ENCODE results near the gene HOMER3. TPM values are rescaled to one million over a fixed set of nuclear protein-coding genes. Genes with fewer than 3 reads are reported as not detected.

The HOMER3 gene
- total RNA-seq, 1 donor from 2014 or later = 222 TPM

- no peak overlapping the region for H3K27ac Mint-ChIP-seq (ENCODE audit: unreplicated experiment)
- DNase-seq (ENCODE audit: low spot score) = no peak
- no peak overlapping the region for H3K4me3 Mint-ChIP-seq (ENCODE audit: unreplicated experiment)
- H3K27me3 Mint-ChIP-seq (ENCODE audit: unreplicated experiment) = no peaks in the 10 kb centered on the region
- peaks cover 17% of the 10 kb centered on the region for H3K36me3 Mint-ChIP-seq (ENCODE audit: low read depth, unreplicated experiment)
- no peak for TF ChIP-seq CTCF (IDR thresholded peaks at IDR 0.05; ENCODE audit: unreplicated experiment)
- no peaks in the 10 kb centered on the region for H3K9me3 Mint-ChIP-seq (ENCODE audit: unreplicated experiment)
- H3K4me1 Mint-ChIP-seq (ENCODE audit: unreplicated experiment) = no peaks in the 10 kb centered on the region
These were observed 34.2 kb downstream of the HOMER3 start for GRCh38 chr19:18906605-18907519.

- H3K27ac Mint-ChIP-seq (ENCODE audit: unreplicated experiment) = no peak overlapping the region
- TF ChIP-seq CTCF (IDR thresholded peaks at IDR 0.05; ENCODE audit: unreplicated experiment) = no peak
- no peak for DNase-seq (ENCODE audit: low spot score)
- no peaks in the 10 kb centered on the region for H3K9me3 Mint-ChIP-seq (ENCODE audit: unreplicated experiment)
- H3K4me3 Mint-ChIP-seq (ENCODE audit: unreplicated experiment) = peak overlapping the region; percentile 56
- H3K36me3 Mint-ChIP-seq (ENCODE audit: low read depth, unreplicated experiment) = peaks cover 24% of the 10 kb centered on the region
- no peaks in the 10 kb centered on the region for H3K4me1 Mint-ChIP-seq (ENCODE audit: unreplicated experiment)
- H3K27me3 Mint-ChIP-seq (ENCODE audit: unreplicated experiment) = peaks cover 4% of the 10 kb centered on the region
These were observed 35.3 kb downstream of the HOMER3 start for GRCh38 chr19:18905513-18906236.

- H3K36me3 Mint-ChIP-seq (ENCODE audit: low read depth, unreplicated experiment) = peaks cover 26% of the 10 kb centered on the region
- H3K4me1 Mint-ChIP-seq (ENCODE audit: unreplicated experiment) = no peaks in the 10 kb centered on the region
- peaks cover 4% of the 10 kb centered on the region for H3K27me3 Mint-ChIP-seq (ENCODE audit: unreplicated experiment)
- DNase-seq (ENCODE audit: low spot score) = no peak
- H3K4me3 Mint-ChIP-seq (ENCODE audit: unreplicated experiment) = peak overlapping the region; percentile 56
- no peak for TF ChIP-seq CTCF (IDR thresholded peaks at IDR 0.05; ENCODE audit: unreplicated experiment)
- no peaks in the 10 kb centered on the region for H3K9me3 Mint-ChIP-seq (ENCODE audit: unreplicated experiment)
- H3K27ac Mint-ChIP-seq (ENCODE audit: unreplicated experiment) = no peak overlapping the region
These were observed 36.0 kb downstream of the HOMER3 start for GRCh38 chr19:18905058-18905456.

GRCh38 chr19:18904334-18905057 is 36.5 kb downstream of the HOMER3 start:
- TF ChIP-seq CTCF (IDR thresholded peaks at IDR 0.05; ENCODE audit: unreplicated experiment) = no peak
- H3K27ac Mint-ChIP-seq (ENCODE audit: unreplicated experiment) = no peak overlapping the region
- no peak overlapping the region for H3K4me3 Mint-ChIP-seq (ENCODE audit: unreplicated experiment)
- H3K4me1 Mint-ChIP-seq (ENCODE audit: unreplicated experiment) = no peaks in the 10 kb centered on the region
- H3K27me3 Mint-ChIP-seq (ENCODE audit: unreplicated experiment) = peaks cover 4% of the 10 kb centered on the region
- H3K36me3 Mint-ChIP-seq (ENCODE audit: low read depth, unreplicated experiment) = peaks cover 22% of the 10 kb centered on the region
- H3K9me3 Mint-ChIP-seq (ENCODE audit: unreplicated experiment) = no peaks in the 10 kb centered on the region
- no peak for DNase-seq (ENCODE audit: low spot score)

Measured in endothelial cell (in vitro differentiated cells).